ENCODE data around the gene GOLGA6L7.
A peak's percentile ranks its signal among the peaks of the same experiment; 100 is the strongest.
"Not testable (repeated sequence)": the region's sequence is repeated elsewhere in the genome, so short reads cannot be mapped to it uniquely, and the experiment has no call there.

GOLGA6L7 gene

DNA sequence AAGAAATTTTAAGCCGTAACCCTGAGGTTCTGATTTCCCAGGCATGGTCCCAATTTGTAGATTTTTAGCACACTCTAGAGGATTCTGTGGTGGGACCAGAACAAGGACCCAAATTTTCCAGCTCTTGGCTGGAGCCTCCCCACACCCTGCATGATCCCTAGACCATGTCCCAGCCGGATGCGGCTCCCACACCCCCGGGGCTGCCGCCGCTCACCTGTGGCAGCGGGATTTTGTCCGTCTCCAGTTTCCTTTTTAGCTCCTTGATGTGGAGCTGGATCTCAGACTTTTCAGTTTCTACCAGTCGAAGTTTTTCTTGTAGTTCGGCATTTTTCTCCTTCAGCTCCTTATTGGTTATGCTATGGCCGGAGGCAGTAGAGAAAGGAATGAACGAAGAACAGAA lies 4.9 kb downstream of the GOLGA6L7 start:
- DNase-seq (ENCODE audit: low read depth), result not testable (repeated sequence)

DNA sequence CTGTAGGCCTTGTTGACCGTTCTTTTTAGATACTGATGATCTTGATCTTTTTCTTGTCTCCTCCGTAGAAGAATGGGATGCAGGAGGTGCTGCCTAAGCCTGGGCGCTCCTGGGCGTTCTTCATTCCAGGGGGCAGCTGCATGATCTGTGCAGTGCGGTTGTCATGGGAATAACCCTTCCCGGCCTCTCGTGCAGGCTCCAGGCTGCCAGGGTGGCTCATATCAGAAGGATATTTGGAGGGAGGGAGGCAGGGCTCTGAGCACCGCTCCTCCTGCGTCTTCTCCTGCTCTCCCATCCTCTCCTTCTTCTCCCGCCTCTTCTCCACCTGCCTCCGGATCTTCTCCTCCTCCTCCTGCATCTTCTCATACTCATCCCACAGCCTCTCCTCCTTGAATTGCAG lies 6.2 kb downstream of the GOLGA6L7 start:
- not testable (repeated sequence) for DNase-seq (ENCODE audit: low read depth)

DNA sequence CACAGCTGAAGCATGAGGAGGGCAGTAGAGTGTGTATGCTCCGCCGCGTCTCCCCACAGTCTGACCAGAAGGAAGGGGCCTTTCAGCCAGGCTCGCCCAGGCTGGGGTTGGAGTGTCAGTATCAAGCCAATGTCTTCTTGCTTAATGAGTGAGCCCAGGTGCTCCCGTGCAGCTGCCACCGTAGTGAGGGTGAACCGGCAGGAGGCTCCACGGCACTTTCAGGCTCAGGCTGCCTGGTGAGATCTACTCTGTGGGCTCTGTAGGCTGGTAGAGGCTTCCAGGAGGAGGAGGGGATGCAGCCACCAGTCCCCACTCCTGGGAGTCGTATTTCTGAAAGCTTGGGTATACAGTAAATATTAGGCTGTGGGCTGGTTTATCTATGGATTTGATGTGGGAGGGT lies 8.2 kb downstream of the GOLGA6L7 start:
- DNase-seq (ENCODE audit: low read depth), result not testable (repeated sequence)

DNA sequence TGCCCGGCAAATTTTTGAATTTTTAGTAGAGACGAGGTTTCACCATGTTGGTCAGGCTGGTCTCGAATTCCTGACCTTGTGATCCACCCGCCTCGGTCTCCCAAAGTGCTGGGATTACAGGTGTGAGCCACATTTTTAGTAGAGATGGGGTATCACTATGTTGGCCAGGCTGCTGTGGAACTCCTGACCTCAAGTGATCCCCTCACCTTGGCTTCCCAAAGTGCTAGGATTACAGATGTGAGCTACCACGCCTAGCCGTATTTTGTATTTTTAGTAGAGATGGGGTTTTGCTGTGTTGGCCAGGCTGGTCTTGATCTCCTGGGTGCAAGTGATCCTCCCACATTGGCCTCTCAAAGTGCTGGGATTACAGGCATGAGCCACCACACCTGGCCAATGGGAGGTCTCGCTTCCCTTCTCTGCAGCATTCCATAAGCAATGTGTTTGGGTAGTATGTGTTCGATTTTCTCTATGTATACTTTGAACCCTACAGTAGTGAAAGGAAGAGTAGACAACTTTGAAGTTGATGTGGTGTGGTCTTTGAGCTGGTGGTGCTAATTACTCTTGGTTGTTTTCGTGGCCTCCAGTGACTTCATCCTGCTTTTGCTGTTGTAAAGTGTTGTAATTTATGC lies 13.4 kb downstream of the GOLGA6L7 start:
- DNase-seq (ENCODE audit: low read depth), result not testable (repeated sequence)

DNA sequence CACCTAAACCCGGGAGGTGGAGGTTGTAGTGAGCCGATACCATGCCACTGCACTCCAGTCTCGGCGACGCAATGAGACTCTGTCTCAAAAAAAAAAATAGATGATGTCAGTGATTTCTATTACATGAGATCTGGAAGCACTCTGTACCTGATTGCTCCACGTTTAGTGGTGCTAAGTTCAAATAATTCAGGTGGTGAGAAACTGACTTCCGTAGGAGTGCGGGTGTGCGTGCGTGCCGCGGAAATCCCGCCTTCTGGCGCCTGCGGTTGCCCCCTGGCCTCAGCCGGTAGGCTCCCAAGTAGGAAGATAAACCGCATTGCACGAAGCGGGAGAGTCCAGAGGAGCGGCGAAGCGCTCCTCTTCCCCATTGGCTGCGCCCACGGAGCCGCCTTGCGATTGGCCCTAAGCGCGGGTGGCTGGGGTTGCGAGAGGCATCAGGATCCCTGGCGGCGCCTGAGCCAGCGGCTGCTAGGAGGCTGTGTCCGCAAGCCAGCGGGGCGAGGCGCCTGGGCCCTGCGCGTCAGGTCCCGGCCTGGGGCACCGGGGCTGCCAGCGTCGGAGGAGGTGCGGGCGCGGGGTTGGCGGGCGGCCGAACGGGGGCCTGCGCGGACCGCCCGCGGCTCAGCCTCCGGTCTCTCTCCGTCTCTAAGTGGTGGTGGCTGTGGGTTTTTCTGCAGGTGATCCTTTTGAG lies 16.4 kb downstream of the GOLGA6L7 start:
- peak; percentile 22 for DNase-seq (ENCODE audit: low read depth)

GRCh38 chr15:28821420-28821819 lies 27.0 kb downstream of the GOLGA6L7 start:
- not testable (repeated sequence) for DNase-seq (ENCODE audit: low read depth)

DNA sequence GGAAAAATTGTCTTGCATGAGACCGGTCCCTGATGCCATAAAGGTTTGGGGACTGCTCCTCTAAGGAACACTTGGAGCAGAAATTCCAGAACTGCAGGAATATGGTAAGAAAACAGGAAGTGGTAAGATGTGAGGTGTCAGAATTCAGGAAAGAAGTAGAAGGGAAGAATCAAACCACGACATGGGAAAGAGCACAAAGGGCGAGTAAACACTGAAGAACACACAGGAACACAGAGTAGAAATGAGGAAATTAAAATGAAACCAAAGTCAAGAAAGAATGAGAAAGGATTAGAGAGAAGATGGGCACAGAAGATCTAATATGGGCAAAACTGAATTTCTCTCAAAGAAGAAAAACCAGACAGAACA lies 28.5 kb downstream of the GOLGA6L7 start:
- not testable (repeated sequence) for DNase-seq (ENCODE audit: low read depth)

DNA sequence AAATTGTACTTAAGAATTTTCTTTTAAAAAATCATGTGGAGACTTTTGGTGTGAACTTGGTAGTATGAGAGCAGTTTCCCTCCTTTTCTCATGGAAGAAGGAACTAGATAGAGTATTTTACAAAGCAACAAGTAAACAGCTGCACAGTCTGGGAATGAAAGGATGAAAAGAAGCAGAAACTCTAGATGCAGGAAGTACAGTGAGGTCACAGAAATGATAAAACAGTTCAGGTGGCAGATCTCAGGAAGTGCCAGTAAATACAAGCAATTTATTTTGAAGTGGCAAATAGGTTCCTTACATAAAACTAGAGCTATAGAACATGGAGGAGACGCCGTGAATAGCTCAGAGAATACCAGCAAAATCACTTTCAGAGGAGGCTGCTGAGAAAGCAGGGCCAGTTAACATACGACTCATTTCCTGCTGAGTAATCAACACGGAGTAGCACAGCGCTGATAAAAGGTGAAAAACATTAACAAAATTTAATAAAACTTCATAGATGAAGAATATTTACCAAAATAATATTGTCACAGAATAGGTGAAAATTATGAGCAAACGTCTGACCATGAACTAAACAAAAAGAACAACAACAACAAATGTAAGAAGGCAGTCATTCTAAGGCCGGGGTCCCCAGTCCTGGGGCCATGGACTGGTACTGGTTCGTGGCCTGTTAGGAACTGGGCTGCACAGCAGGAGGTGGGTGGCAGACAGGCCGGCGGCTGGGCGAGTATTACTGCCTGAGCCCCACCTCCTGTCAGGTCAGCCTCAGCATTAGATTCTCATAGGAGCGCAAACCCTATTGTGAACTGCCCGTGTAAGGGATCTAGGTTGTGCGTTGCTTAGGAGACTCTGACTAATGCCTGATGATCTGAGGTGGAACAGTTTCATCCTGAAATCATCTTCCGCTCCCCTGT lies 29.2 kb downstream of the GOLGA6L7 start:
- DNase-seq (ENCODE audit: low read depth), result not testable (repeated sequence)

GRCh38 chr15:28818168-28818567 lies 30.3 kb downstream of the GOLGA6L7 start:
- not testable (repeated sequence) for DNase-seq (ENCODE audit: low read depth)

- not testable (repeated sequence) for DNase-seq (ENCODE audit: low read depth)
Observed at GRCh38 chr15:28814059-28814458, 34.4 kb downstream of the GOLGA6L7 start.

DNA sequence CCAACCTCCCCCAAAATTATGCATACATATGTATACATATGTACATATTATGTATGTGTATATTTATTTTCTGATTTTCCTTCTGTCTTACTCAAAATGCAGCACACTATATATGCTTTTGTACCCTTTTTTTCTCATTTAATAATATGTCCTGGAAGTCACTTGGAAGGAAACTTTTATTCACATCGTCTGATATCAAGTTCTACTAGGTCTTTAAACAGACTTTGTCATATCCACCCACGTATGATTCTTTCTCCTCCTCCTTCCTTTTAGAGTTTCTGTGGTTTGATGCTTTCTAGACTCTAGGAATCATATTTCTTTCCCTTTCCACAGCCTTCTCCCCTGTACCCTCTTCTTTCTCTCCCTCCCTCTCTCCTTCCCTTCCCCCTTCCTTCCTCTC lies 35.1 kb downstream of the GOLGA6L7 start:
- not testable (repeated sequence) for DNase-seq (ENCODE audit: low read depth)

DNA sequence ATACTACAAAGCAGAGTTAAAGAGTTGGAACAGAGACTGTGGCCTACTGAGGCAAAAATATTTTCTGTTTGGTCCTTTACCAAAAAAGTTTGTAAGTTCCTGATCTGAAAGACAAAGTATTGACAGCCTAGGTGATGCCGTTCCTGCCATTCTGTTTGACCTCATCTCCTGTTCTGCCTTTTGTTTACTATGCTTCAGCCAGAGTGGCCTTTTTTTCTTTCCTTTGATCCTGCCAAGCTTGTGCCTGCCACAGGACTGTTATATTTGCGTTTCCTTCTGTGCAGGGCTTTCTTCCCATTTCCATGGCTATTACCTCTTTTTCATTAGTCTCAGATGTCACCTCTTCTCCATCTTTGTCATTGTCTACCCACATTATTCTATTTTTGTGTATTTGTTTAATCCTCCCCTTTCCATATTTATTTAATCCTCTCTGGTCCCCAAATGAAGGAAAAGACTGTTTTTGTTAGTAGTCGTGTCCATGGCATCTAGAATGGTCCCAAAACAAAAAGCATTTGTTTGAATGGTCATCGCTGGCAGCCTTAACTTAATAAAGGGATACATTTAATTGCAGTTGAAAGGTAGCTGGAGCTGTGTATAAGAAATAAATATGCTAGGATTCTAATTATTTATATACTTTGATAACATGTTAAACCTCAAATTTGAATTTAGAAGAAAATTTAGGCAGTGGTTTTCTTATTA lies 36.4 kb downstream of the GOLGA6L7 start:
- not testable (repeated sequence) for DNase-seq (ENCODE audit: low read depth)

DNA sequence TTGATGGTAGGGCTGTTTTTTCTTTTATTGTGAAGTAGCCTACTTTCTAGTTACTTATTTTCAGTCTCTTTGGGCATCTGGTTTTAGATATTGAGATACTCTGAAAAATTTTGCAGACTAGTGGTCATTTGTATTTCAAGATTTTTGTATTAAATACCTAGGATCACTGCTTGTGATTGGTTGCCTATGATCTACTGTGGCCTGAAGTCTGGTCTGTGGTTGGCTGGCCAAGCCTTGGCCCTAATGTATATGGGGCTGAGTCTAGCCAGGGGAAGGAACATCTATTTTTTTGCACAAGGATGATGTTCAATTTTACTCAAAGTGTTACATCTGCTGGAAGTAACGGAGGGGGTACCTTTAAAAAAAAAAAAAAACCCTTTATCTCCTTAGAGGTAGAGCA lies 38.0 kb downstream of the GOLGA6L7 start:
- not testable (repeated sequence) for DNase-seq (ENCODE audit: low read depth)

- DNase-seq (ENCODE audit: low read depth), result not testable (repeated sequence)
Observed at GRCh38 chr15:28808136-28808535, 40.3 kb downstream of the GOLGA6L7 start.

GRCh38 chr15:28800366-28800765 lies 48.1 kb downstream of the GOLGA6L7 start:
- DNase-seq (ENCODE audit: low read depth), result not testable (repeated sequence)

DNA sequence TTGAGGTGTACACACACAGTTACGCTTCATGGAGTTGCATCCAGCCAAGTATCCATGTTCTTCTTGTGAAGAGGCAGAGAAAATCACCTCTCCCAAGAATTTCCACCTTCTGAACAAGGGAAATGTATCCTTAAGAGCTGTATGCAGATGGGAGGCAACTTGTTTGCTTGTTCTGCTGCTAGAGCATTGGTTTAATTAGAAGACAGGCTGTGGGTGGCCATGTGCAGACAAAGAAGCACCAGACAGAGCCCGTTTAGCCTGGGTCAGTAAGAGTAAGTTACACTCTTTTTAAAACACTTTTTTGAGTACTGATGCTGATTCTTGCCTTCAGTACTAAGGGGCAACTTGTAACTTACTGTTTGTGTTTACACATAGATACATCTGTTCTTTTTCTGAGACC lies 50.2 kb downstream of the GOLGA6L7 start:
- not testable (repeated sequence) for DNase-seq (ENCODE audit: low read depth)

DNA sequence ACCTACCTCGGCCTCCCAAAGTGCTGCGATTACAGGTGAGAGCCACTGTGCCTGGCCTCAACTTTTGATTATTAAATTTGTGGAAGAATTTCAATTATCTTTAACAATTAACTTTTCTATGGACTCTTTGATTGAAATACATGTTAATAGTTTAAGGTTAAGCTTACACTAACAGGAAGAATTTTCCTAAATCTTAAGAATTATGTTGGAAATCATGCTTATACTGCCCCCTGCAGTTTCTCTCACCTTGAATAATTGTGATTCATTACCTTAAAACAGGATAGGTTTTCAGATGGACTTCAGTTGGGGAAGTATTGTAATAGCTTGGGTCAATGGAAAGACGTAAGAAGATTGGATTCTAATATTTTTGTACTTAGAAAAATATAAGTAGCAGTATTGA lies 54.2 kb downstream of the GOLGA6L7 start:
- not testable (repeated sequence) for DNase-seq (ENCODE audit: low read depth)
